Measurements from ENCODE around the gene CACNB4.
"Not testable (repeated sequence)": the region's sequence is repeated elsewhere in the genome, so short reads cannot be mapped to it uniquely, and the experiment has no call there.

CACNB4 gene

GRCh38 chr2:151810489-151810888 is 288.4 kb downstream of the CACNB4 start:
- DNase-seq: no peak

DNA sequence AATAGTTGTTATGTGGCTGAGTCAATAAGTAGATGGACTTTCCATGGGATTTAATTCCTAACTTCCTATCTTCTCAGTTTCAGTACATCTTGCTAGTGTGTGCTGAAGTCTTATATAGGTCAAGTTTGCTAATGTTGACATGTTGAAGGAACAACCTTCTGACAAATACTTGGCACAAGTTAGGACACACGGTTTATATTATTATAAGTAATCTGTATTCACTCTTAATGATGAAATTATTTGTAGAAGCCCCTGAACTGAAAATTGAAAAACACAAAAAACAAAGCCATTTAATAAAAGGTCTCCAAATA is 289.8 kb downstream of the CACNB4 start:
- DNase-seq: no peak

GRCh38 chr2:151808258-151809072 is 290.4 kb downstream of the CACNB4 start:
- peak in 2 of 3 experiments; percentile 12 to 31 for DNase-seq

GRCh38 chr2:151805961-151806360 is 292.9 kb downstream of the CACNB4 start:
- no peak for DNase-seq

GRCh38 chr2:151805343-151805742 is 293.5 kb downstream of the CACNB4 start:
- DNase-seq: no peak

GRCh38 chr2:151803811-151804210 is 295.0 kb downstream of the CACNB4 start:
- no peak for DNase-seq

DNA sequence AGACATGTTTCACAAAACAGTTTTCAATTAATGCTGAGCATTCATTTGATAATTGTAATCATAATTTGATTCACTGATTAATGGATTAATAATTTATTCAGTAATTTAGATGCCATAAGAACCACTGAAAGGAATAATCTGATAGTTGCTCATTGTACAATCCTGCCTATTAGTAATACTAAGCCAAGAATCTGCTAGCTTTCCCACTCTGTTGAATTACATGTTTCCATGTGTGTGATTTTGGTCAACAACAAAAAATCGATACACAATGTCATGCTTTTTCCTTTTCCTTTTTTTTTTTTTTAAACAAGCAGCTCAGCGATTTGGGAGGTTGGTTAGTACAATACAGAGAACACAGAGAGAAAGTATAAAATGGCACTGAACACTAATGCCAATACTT is 296.5 kb downstream of the CACNB4 start:
- no peak for DNase-seq

DNA sequence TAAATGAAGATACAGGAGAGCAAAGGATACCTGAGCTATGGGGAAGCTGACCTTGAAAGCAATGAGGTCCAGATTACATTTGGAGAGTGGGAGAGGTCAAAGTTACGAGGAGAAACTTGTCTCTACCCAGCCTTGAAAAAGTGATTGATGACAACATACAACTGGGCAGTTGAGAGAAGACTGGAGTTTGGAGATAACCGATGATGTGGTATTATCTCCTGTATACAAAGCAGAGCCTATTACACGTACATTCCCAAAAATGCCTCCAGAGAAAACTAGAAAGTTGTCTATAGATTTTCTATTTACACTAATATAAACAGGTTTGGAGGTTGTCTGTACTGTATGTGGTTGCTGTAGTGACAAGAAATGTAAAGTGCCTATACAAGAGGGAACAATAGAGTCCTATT is 299.0 kb downstream of the CACNB4 start:
- no peak for DNase-seq

GRCh38 chr2:151796774-151797173 is 302.1 kb downstream of the CACNB4 start:
- DNase-seq: no peak

GRCh38 chr2:151795646-151796240 is 303.1 kb downstream of the CACNB4 start:
- no peak for DNase-seq

- not testable (repeated sequence) for DNase-seq
Observed at GRCh38 chr2:151794422-151794821, 304.4 kb downstream of the CACNB4 start.

DNA sequence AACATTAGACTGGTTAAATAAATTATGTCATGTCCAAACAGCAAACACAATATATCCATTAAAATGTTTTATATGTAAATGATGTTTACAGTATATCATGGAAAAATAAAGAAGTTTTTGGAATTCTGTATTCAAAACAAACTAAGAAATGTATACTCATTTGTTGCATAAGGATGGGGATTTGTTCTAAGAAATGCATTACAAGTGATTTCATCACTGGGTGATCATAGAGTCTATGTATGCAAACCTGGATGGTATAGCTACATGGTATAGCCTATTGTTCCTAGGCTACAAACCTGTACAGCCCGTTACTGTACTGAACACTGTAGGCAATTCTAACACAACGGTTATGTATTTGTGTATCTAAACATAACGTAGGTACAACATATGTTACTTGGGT is 305.7 kb downstream of the CACNB4 start:
- no peak for DNase-seq

- no peak for DNase-seq
Observed at GRCh38 chr2:151792589-151792988, 306.3 kb downstream of the CACNB4 start.

DNA sequence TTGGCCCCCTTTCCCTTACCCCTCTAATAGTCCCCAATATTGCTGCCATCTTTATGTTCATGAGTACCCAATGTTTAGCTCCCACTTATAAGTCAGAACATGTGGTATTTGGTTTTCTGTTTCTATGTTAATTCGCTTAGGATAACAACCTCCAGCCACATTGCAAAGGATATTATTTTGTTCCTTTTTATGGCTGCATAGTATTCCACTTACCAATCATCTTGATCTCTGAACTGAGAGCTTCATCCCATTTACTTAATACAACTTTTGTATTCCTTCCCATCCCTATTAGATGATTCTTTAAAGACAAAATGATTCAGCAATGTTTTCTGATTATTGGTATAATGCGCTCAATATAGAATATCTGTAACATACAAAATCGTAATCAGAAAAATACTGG is 307.3 kb downstream of the CACNB4 start:
- no peak for DNase-seq

GRCh38 chr2:151790689-151791088 is 308.2 kb downstream of the CACNB4 start:
- no peak for DNase-seq

DNA sequence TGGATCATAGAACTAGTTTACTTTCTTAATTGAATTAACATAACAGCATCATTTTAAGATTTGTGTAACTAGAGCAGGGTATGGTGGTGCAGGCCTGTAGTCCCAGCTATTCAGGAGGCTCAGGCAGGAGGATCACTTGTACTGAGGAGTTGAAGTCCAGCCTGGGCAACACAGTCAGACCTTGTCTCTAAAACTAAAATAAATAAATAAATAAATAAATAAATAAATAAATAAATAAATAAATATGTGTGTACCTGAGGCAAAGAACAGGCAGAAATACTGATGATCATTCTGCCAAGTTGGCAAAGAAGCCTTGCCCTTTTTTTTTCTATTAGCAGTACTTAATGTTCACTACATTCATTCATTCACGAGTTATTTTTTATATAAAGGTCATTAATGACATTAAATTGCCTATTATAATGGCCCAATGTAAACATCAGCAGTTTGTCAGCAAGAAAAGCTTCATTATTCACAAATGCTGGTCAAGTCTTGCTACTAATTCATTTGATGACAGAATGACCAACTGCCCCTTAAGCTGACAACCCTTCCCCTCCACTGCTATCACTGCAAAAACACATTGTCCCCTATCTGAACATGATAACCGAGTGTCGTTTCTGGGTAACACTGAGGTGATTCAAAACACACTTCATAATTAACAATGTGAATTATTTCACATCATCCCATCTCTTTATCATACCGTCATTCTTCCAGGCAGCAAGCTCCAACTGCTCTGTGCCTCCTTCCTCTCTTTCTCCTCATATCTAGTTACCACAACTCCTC is 309.6 kb downstream of the CACNB4 start:
- DNase-seq: no peak

GRCh38 chr2:151786483-151786882 is 312.4 kb downstream of the CACNB4 start:
- DNase-seq: no peak

- DNase-seq: no peak
Observed at GRCh38 chr2:151786077-151786476, 312.8 kb downstream of the CACNB4 start.

GRCh38 chr2:151783133-151783520 is 315.7 kb downstream of the CACNB4 start:
- DNase-seq: no peak

Data from NCI-H1417 (cell line).